GM12875 (cell line): ENCODE results near the gene AAR2.
A peak's percentile ranks its signal among the peaks of the same experiment; 100 is the strongest.

Experiments
- H3K4me3 ChIP-seq: one replicate; pipeline ENCODE4 v1.5.1; 2011; ENCODE audit warnings: low read depth, low read length, control low read depth
- TF ChIP-seq, protein P1 (sequence below): IDR thresholded peaks from 2 replicates; pipeline ENCODE4 v1.5.1; 2011; ENCODE audit warnings: low read depth, mild to moderate bottlenecking, control low read depth, inconsistent platforms, low read length, moderate library complexity, borderline replicate concordance; ENCODE audit not compliant: insufficient read depth

The AAR2 gene, protein sequence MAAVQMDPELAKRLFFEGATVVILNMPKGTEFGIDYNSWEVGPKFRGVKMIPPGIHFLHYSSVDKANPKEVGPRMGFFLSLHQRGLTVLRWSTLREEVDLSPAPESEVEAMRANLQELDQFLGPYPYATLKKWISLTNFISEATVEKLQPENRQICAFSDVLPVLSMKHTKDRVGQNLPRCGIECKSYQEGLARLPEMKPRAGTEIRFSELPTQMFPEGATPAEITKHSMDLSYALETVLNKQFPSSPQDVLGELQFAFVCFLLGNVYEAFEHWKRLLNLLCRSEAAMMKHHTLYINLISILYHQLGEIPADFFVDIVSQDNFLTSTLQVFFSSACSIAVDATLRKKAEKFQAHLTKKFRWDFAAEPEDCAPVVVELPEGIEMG

DNA sequence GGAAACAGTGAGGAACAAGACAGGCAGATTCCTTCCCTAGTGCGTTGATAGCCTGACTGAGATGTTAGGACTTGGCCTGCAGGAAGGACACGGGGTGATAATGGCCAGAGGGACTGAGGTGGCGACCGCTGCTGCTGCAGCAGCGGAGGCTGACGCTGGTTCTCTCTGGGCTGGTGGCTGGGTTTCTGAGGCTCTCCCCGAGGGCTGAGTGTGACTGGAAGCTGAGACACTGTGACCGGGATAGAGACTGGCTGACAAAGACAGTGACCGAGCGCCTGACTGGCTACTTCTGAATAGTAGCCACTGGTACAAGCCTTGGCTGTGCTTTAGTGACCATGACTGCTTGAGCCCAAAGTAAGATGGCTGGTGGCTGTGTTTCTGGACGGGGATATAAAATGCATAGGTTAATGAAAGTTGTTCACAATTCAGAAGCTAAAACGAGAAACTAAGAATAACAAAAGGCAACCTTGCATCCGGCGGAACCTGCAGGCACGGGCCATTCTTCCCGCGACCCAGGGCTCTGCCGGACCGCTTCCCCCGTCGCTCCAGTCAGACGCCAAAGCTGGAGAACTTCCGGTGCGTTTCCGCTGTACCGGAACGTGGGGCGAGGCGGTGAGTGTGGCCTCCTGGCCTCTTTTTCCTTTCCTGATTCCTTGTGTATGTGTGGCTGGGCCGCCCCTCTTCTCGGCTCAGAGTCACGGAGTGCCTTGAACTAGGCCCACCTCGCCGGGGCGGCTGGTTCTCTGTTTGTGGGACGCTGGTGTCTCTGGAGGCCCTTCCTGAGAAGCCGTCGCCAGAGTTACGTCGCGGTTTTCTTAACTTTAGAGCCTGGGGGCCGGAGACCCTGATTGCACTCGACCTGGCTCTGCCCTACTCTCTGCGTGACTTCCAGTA is at the start of gene AAR2:
AAR2 (plus strand) TSS at position 587 of the 894 bp plus-strand sequence. CDS start 3,391 bp downstream, outside the sequence.
- H3K4me3 ChIP-seq: peak within 1 kb of the TSS; percentile 56
- TF ChIP-seq, protein P1, sequence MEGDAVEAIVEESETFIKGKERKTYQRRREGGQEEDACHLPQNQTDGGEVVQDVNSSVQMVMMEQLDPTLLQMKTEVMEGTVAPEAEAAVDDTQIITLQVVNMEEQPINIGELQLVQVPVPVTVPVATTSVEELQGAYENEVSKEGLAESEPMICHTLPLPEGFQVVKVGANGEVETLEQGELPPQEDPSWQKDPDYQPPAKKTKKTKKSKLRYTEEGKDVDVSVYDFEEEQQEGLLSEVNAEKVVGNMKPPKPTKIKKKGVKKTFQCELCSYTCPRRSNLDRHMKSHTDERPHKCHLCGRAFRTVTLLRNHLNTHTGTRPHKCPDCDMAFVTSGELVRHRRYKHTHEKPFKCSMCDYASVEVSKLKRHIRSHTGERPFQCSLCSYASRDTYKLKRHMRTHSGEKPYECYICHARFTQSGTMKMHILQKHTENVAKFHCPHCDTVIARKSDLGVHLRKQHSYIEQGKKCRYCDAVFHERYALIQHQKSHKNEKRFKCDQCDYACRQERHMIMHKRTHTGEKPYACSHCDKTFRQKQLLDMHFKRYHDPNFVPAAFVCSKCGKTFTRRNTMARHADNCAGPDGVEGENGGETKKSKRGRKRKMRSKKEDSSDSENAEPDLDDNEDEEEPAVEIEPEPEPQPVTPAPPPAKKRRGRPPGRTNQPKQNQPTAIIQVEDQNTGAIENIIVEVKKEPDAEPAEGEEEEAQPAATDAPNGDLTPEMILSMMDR: no peak

DNA sequence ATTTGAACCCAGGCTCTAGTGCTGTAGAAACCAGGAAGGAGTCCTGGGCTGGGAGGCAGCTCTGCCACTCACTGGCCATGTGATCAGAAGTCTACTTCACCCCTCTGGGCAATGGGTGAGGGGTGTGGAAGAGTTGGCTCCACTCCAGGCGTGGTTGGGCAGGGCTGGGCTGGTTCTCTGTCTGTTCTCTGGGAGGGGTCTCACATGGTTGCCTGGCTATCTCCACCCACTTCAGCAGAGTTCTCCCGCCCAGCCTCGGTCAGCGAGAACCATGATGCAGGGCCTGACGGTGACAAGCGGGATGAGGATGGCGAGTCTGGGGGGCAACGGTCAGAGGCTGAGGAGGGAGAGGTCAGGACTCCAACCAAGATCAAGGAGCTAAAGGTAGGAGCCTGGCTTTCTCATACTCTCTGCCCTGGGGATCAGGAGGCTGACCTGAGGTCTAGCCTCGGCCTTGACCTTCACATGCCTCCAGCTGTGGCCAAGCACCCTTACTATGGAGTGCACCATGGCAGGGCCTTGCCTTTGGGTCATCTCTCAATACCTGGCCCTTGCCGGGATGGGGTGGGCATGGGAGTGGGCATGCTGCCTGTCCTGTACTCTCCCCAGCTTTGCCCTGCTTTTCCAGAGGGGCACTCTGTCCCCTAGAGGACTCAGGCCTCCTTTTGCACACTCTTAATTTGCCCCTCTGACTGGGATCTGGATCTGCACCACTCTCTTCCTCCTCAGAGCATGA is 42.1 kb upstream of the AAR2 start:
- no peak overlapping the region for H3K4me3 ChIP-seq
- TF ChIP-seq, protein P1: no peak

DNA sequence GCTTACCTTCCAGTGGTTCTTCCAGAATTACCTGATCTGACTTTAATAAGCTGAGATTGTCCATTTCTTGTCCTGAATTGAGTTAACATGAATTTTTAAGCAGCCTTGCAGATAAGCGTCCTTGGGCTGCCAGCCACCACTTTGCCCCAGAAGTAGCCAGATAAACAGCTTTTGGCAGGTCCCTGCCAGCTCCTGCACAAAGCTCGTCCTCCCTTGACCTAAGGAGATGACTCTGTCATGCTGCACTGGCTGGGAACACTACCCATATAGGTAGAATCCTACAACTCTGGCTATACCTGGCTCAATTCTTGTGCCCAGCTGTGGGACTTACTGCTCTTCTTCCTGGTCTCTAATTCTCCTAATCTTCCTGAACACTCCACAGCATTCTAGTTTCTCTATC is 39.6 kb upstream of the AAR2 start:
- TF ChIP-seq, protein P1: no peak
- H3K4me3 ChIP-seq: no peak overlapping the region

DNA sequence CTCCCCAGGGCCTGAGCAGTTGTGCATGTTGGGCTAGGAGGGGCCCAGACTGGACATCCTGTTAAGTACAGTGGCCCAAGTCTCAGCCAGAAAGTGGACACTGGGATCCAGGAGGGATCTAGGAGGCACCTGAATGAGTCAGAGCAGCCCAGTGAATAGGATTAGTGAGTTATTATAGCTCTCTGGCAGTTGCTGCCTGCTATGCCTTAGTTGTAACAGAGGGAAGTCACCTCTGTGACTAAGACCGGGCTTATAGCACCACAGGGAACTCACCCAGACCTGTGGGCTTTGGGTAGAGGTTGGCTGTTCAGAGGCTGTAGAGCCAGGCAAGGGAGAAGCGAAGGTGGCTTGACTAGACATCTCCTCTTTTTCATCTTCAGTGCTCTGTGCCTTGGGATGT is 39.0 kb upstream of the AAR2 start:
- no peak overlapping the region for H3K4me3 ChIP-seq
- TF ChIP-seq, protein P1: no peak

DNA sequence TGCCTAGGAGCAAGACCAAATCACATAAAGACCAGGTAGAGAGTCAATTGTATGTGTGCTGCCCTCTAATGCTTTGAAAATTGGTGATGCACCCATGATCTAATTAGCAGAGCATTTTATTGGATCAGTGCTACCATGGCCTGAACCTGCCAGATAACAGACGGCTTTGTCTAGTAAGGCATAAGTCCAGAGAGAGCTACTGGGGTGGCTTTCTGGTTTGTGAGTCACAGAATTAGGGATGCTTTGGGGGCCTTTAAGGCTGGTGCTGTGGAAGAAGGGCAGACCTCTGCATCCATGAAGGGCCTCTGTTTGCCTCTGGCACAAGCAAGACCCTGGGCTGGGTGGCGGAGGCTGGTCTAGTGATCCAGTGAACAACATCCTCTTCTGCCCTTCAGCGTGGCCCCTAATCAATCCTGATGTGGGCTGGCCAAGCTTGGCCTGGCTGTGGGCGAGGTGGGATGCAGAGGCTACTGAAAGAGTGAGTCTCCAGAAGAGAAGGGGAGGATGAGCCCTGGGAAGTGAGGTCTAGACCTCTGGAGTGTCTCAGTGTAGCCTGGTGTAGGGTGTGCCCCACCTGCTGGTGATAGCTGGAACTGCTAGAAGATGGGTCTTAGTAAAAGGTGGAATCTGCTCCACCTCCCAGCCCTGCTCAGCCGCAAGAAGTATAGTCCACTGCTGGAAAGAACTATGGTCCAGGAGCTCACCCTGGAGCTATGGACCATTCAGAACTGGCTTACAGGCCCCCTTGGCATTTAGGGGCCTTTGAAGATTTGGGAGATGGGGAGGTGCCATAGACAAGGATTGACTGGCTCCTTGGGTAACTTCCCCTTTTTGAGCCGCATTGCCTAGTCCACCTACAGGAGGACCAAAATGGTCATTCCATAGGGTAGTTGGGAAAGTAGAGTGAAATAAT is 36.7 kb upstream of the AAR2 start:
- H3K4me3 ChIP-seq: no peak overlapping the region
- TF ChIP-seq, protein P1: peak; percentile 94

DNA sequence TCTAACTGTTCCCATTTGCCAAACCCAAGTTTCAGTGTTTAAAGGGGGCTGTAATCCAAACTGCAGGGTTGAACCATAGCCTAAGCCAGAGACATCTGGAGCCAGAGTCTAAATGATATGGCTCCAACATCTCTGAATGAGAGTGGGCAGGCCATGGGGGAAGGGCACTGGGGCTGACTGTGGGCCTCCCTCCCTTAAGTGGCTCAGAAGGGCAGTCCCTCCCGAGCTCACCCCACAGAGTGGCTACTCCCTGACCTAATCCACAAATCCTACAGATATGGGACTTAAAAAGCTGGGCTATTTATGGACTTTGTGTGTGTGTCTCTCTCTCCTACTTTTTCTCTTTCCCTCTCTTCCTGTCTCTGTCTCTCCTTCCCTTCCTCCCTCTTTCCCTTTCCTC is 35.8 kb upstream of the AAR2 start:
- TF ChIP-seq, protein P1: no peak

More for the DNA sequence above, 35.8 kb upstream of the AAR2 start:
- H3K4me3 ChIP-seq: no peak overlapping the region
